Colonic mucosa (tissue), 4 donors: ENCODE results near the gene FADS3. TPM values are rescaled to one million over a fixed set of nuclear protein-coding genes. Genes with fewer than 3 reads are reported as not detected.

Source experiments
- DNase-seq: peaks from one replicate; pipeline ENCODE4 v3.0.0-alpha.2; 2020
- H3K27ac ChIP-seq: fragments of 200-600 bp; one replicate; pipeline ENCODE4 v1.8.0; 2021
- H3K27me3 ChIP-seq: fragments of 200-600 bp; one replicate; pipeline ENCODE4 v1.8.0; 2021
- H3K36me3 ChIP-seq: fragments of 200-600 bp; one replicate; pipeline ENCODE4 v1.8.0; 2021
- H3K4me1 ChIP-seq: fragments of 200-600 bp; one replicate; pipeline ENCODE4 v1.8.0; 2021; ENCODE audit warnings: mild to moderate bottlenecking
- H3K4me3 ChIP-seq: fragments of 200-600 bp; one replicate; pipeline ENCODE4 v1.8.0; 2021
- H3K9ac ChIP-seq, 2 donors: one replicate each; pipeline ENCODE4 v1.7.0; 2013; ENCODE audit warnings: control low read depth in 2 of 2, low read depth in 2 of 2, low read length in 2 of 2
- H3K9me3 ChIP-seq: fragments of 200-600 bp; one replicate; pipeline ENCODE4 v1.8.0; 2021
- intact Hi-C: fragments of 100-400 bp; cut with DNase I; formaldehyde crosslinking; loops from one replicate; pipeline ENCODE4 v1.14.1; 2022
- total RNA-seq, 2 donors: library from RNA; stranded (reverse); fragmentation: NEBNext Ultra II Directional in 1 of 2; extraction: Animal tissue kit (Norgen Biotek cat#: 25700) in 1 of 2; gene quantifications; one replicate each; pipeline ENCODE4 v1.2.1, GENCODE V29; 2021
- TF ChIP-seq, protein P1 (sequence below): fragments of 200-600 bp; IDR thresholded peaks from one replicate; pipeline ENCODE4 v1.8.0; 2022; ENCODE audit warnings: antibody characterized with exemption, mild to moderate bottlenecking
- donor health status: healthy.
- donor health status: DM: no; HTN: no; CAD: no.
- donor health status: DM: no; HTN: no; CAD: no.

The FADS3 gene
- total RNA-seq, 2 donors from 2014 or later: 10.4 to 13.3 TPM

GRCh38 chr11:61927501-61927900, 36.2 kb upstream of the FADS3 start:
- Histone ChIP-seq H3K9me3 (no peaks in the 10 kb centered on the region), H3K4me3 (no peak overlapping the region), H3K36me3 (no peaks in the 10 kb centered on the region), H3K27me3 (no peaks in the 10 kb centered on the region), H3K9ac (no peak overlapping the region), H3K4me1 (no peaks in the 10 kb centered on the region), H3K27ac (no peak overlapping the region)
- intact Hi-C loops: no loop called here
- no peak for DNase-seq
- TF ChIP-seq, protein P1, sequence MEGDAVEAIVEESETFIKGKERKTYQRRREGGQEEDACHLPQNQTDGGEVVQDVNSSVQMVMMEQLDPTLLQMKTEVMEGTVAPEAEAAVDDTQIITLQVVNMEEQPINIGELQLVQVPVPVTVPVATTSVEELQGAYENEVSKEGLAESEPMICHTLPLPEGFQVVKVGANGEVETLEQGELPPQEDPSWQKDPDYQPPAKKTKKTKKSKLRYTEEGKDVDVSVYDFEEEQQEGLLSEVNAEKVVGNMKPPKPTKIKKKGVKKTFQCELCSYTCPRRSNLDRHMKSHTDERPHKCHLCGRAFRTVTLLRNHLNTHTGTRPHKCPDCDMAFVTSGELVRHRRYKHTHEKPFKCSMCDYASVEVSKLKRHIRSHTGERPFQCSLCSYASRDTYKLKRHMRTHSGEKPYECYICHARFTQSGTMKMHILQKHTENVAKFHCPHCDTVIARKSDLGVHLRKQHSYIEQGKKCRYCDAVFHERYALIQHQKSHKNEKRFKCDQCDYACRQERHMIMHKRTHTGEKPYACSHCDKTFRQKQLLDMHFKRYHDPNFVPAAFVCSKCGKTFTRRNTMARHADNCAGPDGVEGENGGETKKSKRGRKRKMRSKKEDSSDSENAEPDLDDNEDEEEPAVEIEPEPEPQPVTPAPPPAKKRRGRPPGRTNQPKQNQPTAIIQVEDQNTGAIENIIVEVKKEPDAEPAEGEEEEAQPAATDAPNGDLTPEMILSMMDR: no peak

DNA sequence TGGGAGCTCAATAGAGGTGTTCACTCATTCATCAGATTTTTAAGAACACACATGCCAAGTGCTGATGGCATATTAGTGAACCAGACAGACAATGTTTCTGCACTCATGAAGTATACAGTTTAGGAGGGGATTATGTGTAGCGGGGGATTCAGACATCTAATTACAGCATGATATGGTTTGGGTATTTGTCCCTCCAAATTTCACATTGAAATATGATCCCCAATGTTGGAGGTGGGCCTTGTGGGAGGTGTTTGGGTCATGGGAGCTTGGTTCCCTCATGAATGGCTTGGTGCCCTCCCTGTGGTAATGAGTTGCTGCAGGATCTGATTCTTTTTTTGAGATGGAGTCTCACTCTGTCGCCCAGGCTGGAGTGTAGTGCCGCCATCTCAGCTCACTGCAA, 34.9 kb upstream of the FADS3 start:
- Histone ChIP-seq H3K9me3 (no peaks in the 10 kb centered on the region), H3K27me3 (no peaks in the 10 kb centered on the region), H3K4me1 (no peaks in the 10 kb centered on the region), H3K36me3 (no peaks in the 10 kb centered on the region), H3K4me3 (no peak overlapping the region), H3K27ac (no peak overlapping the region), H3K9ac (no peak overlapping the region)
- intact Hi-C loops: no loop called here
- DNase-seq: no peak
- TF ChIP-seq, protein P1: no peak

GRCh38 chr11:61925736-61926135, 34.4 kb upstream of the FADS3 start:
- no peak for DNase-seq
- no peak overlapping the region for H3K9ac ChIP-seq
- intact Hi-C loops: no loop called here
- H3K4me3 ChIP-seq: no peak overlapping the region
- TF ChIP-seq, protein P1: no peak
- H3K4me1 ChIP-seq: no peaks in the 10 kb centered on the region
- H3K27me3 ChIP-seq: no peaks in the 10 kb centered on the region
- no peak overlapping the region for H3K27ac ChIP-seq
- H3K9me3 ChIP-seq: no peaks in the 10 kb centered on the region
- no peaks in the 10 kb centered on the region for H3K36me3 ChIP-seq

DNA sequence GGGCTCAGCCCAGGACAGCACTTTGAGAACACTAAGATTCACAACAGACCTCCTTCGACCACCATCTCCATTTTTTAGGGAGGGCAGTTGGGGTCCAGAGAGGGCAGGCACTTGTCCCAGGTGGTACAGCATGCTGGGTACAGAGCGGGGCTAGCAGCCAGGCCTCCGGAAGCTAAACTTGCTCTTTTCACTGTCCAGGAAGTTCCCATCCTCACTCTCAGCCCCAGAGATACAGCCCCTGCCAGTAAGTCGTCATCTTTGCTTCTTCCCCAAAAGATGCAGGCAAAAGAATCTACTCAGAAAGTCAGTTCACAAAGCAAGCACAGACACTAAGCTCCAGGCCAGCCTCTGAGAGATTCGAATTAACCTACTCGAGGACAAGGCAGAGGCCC, 32.7 kb upstream of the FADS3 start:
- H3K36me3 ChIP-seq: no peaks in the 10 kb centered on the region
- no peak overlapping the region for H3K9ac ChIP-seq
- TF ChIP-seq, protein P1: no peak
- intact Hi-C loops: no loop called here
- H3K27me3 ChIP-seq: peaks cover 5% of the 10 kb centered on the region
- H3K27ac ChIP-seq: peak overlapping the region; percentile 64
- H3K4me3 ChIP-seq: no peak overlapping the region
- DNase-seq: no peak
- no peaks in the 10 kb centered on the region for H3K4me1 ChIP-seq
- H3K9me3 ChIP-seq: no peaks in the 10 kb centered on the region

DNA sequence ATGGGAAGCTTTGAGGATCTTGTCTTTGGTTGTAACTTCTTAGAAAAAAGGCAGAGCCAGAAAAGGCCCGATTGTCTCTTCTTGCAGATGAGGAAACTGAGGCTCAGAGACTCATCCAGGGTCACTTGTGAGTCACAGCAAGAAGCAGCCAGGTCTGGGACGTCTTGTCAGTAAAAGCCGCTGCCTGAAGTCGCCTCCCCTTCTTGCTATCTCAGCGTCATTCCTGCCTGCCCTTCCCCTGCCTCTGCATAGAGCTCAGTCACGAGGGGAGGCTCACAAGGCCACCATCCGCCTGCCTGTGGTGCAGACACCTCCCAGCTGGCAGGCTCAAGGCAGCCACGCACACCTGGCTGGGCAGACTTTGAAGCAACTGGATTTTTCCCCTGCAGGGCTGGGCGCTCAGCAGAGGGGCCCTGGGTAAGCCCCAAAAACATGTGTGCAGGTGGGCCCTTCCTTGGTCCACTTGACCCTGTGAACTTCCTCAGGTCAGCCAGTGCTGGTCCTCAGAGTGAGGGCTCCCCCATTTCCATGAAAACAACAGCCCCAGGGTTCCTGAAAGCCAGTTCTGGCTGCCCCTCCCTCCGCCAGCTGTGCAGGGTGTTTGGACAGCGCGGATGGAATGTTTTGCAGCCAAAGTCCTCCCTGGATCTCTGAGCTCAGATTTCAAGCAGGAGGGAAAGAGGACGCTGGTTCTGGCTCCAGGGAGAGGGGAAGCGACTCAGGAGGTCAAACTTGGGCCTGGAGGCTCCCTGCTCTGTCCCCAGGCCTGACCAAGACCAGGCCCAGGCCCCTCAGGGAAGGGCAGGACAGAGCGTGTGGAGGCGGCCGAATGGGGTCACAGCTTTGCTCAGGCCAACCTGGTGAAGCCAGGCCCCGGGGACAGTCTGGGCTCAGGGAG, 32.1 kb upstream of the FADS3 start:
- H3K27me3 ChIP-seq: peaks cover 8% of the 10 kb centered on the region
- H3K4me1 ChIP-seq: no peaks in the 10 kb centered on the region
- peak overlapping the region; percentile 64 for H3K27ac ChIP-seq
- DNase-seq: peak; percentile 61
- peak overlapping the region in 1 of 2 donors; percentile 47 for H3K9ac ChIP-seq
- intact Hi-C loops: no loop called here
- H3K36me3 ChIP-seq: no peaks in the 10 kb centered on the region
- no peak overlapping the region for H3K4me3 ChIP-seq
- H3K9me3 ChIP-seq: no peaks in the 10 kb centered on the region
- TF ChIP-seq, protein P1: no peak
